Nephron progenitor cell (in vitro differentiated cells): ENCODE data around the gene HOXC6.

Experiments used
- DNase-seq: peaks from one replicate; pipeline ENCODE4 v3.0.0; 2021
- H3K27ac Mint-ChIP-seq: 2 replicates; pipeline ENCODE4 v1.8.0; 2021; ENCODE audit warnings: mild to moderate bottlenecking, moderate library complexity, mixed read lengths
- H3K27me3 Mint-ChIP-seq: 2 replicates; pipeline ENCODE4 v1.8.0; 2021; ENCODE audit warnings: mild to moderate bottlenecking, low read depth, mixed read lengths; ENCODE audit not compliant: poor library complexity
- H3K36me3 Mint-ChIP-seq: 2 replicates; pipeline ENCODE4 v1.8.0; 2021; ENCODE audit warnings: low read depth, mixed read lengths
- H3K4me1 Mint-ChIP-seq: 2 replicates; pipeline ENCODE4 v1.8.0; 2021; ENCODE audit warnings: mixed read lengths
- H3K4me3 Mint-ChIP-seq: 2 replicates; pipeline ENCODE4 v1.8.0; 2021; ENCODE audit warnings: mild to moderate bottlenecking, moderate library complexity, mixed read lengths
- H3K9me3 Mint-ChIP-seq: 2 replicates; pipeline ENCODE4 v1.8.0; 2021; ENCODE audit warnings: mild to moderate bottlenecking, moderate library complexity, mixed read lengths
- CTCF ChIP-seq: fragments of 200-600 bp; sonication (generic); IDR thresholded peaks from 2 replicates; pipeline ENCODE4 v1.5.0; 2021; ENCODE audit warnings: antibody characterized with exemption

HOXC6 gene

GRCh38 chr12:54025499-54026405 lies 2.5 kb upstream of the HOXC6 start:
- peaks cover 44% of the 10 kb centered on the region for H3K36me3 Mint-ChIP-seq

GRCh38 chr12:54026640-54027441 lies 1.4 kb upstream of the HOXC6 start:
- H3K36me3 Mint-ChIP-seq: peaks cover 36% of the 10 kb centered on the region
- peaks cover 96% of the 10 kb centered on the region for H3K4me1 Mint-ChIP-seq
- TF ChIP-seq CTCF: no peak
- peak overlapping the region; percentile 91 for H3K4me3 Mint-ChIP-seq
- peaks cover 5% of the 10 kb centered on the region for H3K27me3 Mint-ChIP-seq
- H3K9me3 Mint-ChIP-seq: no peaks in the 10 kb centered on the region
- DNase-seq: peak; percentile 40
- peak overlapping the region; percentile 99 for H3K27ac Mint-ChIP-seq

More at GRCh38 chr12:54025499-54026405, 2.5 kb upstream of the HOXC6 start:
- no peak for TF ChIP-seq CTCF
- peak overlapping the region; percentile 91 for H3K4me3 Mint-ChIP-seq
- H3K4me1 Mint-ChIP-seq: peaks cover 92% of the 10 kb centered on the region
- H3K9me3 Mint-ChIP-seq: no peaks in the 10 kb centered on the region
- peaks cover 6% of the 10 kb centered on the region for H3K27me3 Mint-ChIP-seq
- peak; percentile 47 for DNase-seq
- H3K27ac Mint-ChIP-seq: peak overlapping the region; percentile 99

- Mint-ChIP-seq H3K4me1 (peaks cover 96% of the 10 kb centered on the region), H3K27me3 (peaks cover 6% of the 10 kb centered on the region), H3K4me3 (peak overlapping the region; percentile 91), H3K9me3 (no peaks in the 10 kb centered on the region), H3K27ac (peak overlapping the region; percentile 99), H3K36me3 (peaks cover 30% of the 10 kb centered on the region)
- TF ChIP-seq CTCF: no peak
- DNase-seq: no peak
Observed at GRCh38 chr12:54027442-54027786, 826 bp upstream of the HOXC6 start.

- H3K4me3 Mint-ChIP-seq: peak overlapping the region; percentile 91
- H3K27ac Mint-ChIP-seq: peak overlapping the region; percentile 100
- peaks cover 19% of the 10 kb centered on the region for H3K36me3 Mint-ChIP-seq
- DNase-seq: peak; percentile 49
- no peak for TF ChIP-seq CTCF
- peaks cover 2% of the 10 kb centered on the region for H3K27me3 Mint-ChIP-seq
- peaks cover 84% of the 10 kb centered on the region for H3K4me1 Mint-ChIP-seq
- H3K9me3 Mint-ChIP-seq: no peaks in the 10 kb centered on the region
Observed at GRCh38 chr12:54029529-54030441, 1.5 kb downstream of the HOXC6 start.

GRCh38 chr12:54030442-54030801 lies 2.2 kb downstream of the HOXC6 start:
- H3K9me3 Mint-ChIP-seq: no peaks in the 10 kb centered on the region
- peak overlapping the region; percentile 100 for H3K27ac Mint-ChIP-seq
- H3K36me3 Mint-ChIP-seq: peaks cover 22% of the 10 kb centered on the region
- peak overlapping the region; percentile 91 for H3K4me3 Mint-ChIP-seq
- peaks cover 2% of the 10 kb centered on the region for H3K27me3 Mint-ChIP-seq
- TF ChIP-seq CTCF: no peak
- DNase-seq: no peak
- peaks cover 84% of the 10 kb centered on the region for H3K4me1 Mint-ChIP-seq
